ENCODE data around the gene C12orf43.
"Not testable (repeated sequence)": the region's sequence is repeated elsewhere in the genome, so short reads cannot be mapped to it uniquely, and the experiment has no call there.

Gene C12orf43, protein sequence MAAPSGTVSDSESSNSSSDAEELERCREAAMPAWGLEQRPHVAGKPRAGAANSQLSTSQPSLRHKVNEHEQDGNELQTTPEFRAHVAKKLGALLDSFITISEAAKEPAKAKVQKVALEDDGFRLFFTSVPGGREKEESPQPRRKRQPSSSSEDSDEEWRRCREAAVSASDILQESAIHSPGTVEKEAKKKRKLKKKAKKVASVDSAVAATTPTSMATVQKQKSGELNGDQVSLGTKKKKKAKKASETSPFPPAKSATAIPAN

DNA sequence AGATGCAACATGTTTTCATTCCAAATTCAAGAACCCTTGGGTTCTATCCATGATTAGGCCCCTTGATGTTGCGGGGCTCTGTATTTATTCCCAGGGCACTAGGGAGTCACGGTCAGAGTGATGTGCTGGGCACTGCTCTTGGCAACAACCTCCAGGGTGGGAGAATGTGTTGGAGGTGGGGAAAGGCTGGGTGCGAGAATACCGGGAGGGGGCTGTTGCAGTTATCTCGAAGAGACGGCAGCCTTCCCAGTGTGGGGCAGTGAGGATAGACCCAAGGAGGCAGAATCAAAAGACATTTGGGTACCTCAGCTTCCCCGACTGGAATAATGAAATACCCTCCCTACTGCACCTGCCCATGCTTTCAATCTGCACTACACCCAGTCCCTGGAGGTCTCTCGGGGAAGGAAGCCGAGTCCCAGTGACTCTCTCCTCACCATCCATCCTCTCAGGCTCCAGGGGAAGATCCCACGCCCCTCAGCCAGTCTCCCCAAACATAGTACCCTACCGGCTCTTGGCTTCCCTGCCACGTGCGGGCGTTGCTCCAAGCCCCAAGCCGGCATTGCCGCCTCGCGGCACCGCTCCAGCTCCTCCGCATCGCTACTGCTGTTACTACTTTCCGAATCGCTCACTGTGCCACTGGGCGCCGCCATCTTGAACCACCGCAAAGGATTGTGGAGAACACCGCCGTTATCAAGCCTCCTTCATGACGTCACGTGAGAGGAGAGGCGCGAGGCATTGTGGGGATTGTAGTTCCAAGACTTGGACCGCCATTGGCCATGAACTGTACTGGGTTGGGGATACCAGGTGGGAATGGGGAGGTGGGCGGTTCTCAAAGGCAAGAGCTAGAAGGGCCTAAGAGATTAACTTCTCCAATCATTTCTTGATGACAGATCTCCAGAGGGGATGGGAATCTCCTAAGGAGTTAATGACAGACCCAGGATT, at the start of gene C12orf43:
Gene C12orf43 (minus strand): TSS at position 663 of the 942 bp plus-strand sequence. CDS start 13 bp downstream, at position 650.
- Histone ChIP-seq H3K9ac (ENCODE audit: low read depth, low read length) (peak within 1 kb of the TSS; percentile 94), H3K9me3 (ENCODE audit: control insufficient read depth, insufficient read depth, low read length) (no peaks in the 10 kb centered on the region), H3K4me1 (ENCODE audit: insufficient read depth, low read length) (no peaks in the 10 kb centered on the region), H3K36me3 (ENCODE audit: insufficient read depth, low read length) (no peaks in the 10 kb centered on the region)

DNA sequence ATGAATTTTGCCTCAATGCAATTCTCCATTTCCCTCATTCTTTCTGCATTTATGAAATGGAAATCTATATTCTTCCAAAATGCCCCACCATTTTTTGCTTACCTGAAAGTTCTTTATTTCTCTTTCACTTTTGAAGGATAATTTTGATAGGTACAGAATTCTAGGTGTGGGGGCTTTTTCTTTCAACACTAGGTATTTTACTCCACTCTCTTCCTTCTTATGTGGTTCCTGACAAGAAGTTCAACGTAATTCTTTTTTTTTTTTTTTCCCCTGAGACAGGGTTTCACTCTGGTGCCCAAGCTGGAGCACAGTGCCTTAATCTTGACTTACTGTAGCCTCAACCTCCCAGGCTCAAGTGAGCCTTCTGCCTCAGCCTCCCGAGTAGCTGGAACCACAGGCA, 49.1 kb upstream of the C12orf43 start:
- Histone ChIP-seq H3K4me1 (ENCODE audit: insufficient read depth, low read length) (no peaks in the 10 kb centered on the region), H3K36me3 (ENCODE audit: insufficient read depth, low read length) (no peaks in the 10 kb centered on the region), H3K9ac (ENCODE audit: low read depth, low read length) (no peak overlapping the region), H3K9me3 (ENCODE audit: control insufficient read depth, insufficient read depth, low read length) (no peaks in the 10 kb centered on the region)

DNA sequence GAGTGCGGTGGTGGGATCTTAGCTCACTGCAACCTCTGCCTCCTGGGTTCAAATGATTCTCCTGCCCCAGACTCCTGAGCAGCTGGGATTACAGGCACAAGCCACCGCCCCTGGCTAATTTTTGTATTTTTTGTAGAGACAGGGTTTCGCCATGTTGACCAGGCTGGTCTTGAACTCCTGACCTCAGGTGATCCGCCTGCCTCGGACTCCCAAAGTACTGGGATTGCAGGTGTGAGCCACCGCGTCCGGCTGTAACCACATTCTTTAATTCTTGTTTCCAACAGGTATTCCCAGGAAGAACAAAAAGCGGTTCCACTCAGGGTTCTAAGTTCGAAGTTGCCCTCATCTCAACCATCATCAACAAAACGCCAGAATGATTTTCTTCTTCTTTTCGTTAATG, 48.3 kb upstream of the C12orf43 start:
- not testable (repeated sequence) for H3K4me1 ChIP-seq (ENCODE audit: insufficient read depth, low read length); H3K9ac ChIP-seq (ENCODE audit: low read depth, low read length); H3K9me3 ChIP-seq (ENCODE audit: control insufficient read depth, insufficient read depth, low read length); H3K36me3 ChIP-seq (ENCODE audit: insufficient read depth, low read length)

DNA sequence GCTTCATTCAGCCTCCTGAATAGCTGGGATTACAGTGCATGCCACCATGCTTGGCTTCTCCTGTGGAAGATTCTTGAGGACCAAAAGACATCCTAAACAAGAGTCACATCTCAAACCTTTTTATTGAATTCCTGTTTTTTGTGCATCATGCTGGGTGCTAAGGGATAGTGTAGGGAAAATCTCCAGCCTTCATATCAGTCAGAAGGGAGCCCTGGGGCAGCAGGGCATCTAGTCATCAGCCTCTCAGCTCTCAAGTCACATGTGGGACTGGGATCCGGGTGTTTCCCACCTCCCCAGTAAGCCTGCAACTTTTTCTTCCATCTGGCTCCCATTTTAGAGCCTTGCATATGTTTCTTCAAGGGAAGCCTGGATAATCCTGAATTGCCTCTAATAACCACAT, 47.8 kb upstream of the C12orf43 start:
- Histone ChIP-seq H3K4me1 (ENCODE audit: insufficient read depth, low read length) (no peaks in the 10 kb centered on the region), H3K9ac (ENCODE audit: low read depth, low read length) (no peak overlapping the region), H3K9me3 (ENCODE audit: control insufficient read depth, insufficient read depth, low read length) (no peaks in the 10 kb centered on the region), H3K36me3 (ENCODE audit: insufficient read depth, low read length) (no peaks in the 10 kb centered on the region)

DNA sequence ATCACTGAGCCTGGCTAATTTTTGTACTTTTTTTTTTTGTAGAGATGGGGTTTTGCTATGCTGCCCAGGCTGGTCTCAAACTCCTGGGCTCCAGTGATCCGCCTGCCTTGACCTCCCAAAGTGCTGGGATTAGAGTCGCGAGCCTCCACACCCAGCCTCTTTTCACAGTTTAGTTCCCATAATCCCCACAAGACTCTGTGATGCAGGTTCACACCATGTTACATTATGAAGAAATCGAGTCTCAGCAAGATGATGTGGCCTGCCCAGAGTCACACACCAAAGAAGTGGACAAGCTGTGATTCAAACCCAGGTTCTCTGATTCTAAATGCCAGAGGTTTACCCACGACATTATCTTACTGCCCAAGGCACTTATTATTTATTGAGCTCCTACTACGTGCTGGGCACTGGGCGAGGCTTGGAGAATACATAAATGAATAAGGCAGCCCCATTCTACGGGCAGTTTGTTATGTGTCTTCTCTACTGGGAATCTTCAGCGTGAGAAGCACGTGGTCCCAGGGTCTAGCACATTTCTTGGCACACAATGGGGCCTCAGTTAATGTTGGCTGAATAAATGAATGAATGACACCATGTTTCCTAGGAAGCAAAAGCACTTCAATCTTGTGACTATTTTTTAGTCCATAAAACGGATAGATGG, 46.2 kb upstream of the C12orf43 start:
- no peak overlapping the region for H3K9ac ChIP-seq (ENCODE audit: low read depth, low read length)
- no peaks in the 10 kb centered on the region for H3K36me3 ChIP-seq (ENCODE audit: insufficient read depth, low read length)
- no peaks in the 10 kb centered on the region for H3K4me1 ChIP-seq (ENCODE audit: insufficient read depth, low read length)
- H3K9me3 ChIP-seq (ENCODE audit: control insufficient read depth, insufficient read depth, low read length): no peaks in the 10 kb centered on the region

DNA sequence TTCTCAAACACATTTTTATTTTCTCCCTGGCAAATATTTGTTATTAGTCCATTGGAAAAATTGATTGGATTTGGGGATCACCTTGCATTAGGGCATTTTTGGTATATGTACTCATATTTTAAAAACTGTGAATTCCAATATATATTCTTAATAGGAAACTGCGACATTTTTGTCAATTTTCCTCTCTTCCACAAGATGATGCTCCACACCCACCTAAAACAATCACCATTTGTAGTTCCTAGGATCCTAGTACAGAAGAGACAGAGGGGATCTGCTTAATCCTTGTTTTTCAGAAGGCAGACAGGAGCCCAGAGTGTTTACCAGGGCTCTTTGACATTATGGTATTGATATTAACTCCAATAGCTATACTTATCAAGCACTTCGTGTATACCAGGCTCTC, 45.5 kb upstream of the C12orf43 start:
- no peak overlapping the region for H3K9ac ChIP-seq (ENCODE audit: low read depth, low read length)
- H3K9me3 ChIP-seq (ENCODE audit: control insufficient read depth, insufficient read depth, low read length): no peaks in the 10 kb centered on the region
- no peaks in the 10 kb centered on the region for H3K4me1 ChIP-seq (ENCODE audit: insufficient read depth, low read length)
- H3K36me3 ChIP-seq (ENCODE audit: insufficient read depth, low read length): no peaks in the 10 kb centered on the region

DNA sequence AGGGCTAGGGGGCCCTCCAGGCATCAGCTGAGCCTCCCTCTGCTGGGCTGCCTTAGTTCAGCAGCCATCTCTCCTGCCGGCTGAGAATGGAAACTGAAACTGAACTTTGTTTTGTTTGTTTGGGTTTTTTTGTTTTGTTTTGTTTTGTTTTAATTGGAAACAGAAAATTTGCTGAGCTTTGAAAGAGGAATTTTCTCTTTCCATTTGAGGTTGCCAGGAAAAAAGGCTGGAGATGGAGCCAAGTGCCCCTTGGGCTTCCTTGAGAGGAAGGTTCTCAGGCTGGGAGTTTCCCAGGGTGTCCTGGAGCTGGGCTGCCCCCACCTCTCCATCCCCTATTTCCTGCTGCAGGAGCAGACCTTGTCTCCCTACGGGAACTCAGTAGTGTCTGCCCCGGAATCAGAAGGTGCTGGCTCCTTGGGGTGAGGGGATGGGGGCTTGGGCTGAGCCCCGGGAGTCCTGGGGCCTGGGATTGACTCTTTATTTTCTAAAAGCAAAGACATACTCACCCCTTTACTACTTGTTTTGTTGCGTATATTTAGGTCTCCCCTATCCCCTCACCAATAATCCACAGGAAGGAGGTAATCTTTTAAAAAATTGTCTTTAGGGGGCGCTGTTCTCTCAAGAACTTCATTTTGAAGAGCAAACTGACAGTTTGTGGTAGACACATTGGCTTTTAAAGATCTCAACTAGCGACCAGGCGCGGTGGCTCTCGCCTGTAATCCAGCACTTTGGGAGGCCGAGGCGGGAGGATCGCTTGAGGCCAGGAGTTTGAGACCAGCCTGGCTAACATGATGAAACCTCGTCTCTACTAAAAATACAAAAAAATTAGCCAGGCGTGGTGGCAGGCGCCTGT, 44.1 kb upstream of the C12orf43 start:
- Histone ChIP-seq H3K9ac (ENCODE audit: low read depth, low read length) (peak overlapping the region; percentile 68), H3K9me3 (ENCODE audit: control insufficient read depth, insufficient read depth, low read length) (no peaks in the 10 kb centered on the region), H3K36me3 (ENCODE audit: insufficient read depth, low read length) (no peaks in the 10 kb centered on the region), H3K4me1 (ENCODE audit: insufficient read depth, low read length) (no peaks in the 10 kb centered on the region)

DNA sequence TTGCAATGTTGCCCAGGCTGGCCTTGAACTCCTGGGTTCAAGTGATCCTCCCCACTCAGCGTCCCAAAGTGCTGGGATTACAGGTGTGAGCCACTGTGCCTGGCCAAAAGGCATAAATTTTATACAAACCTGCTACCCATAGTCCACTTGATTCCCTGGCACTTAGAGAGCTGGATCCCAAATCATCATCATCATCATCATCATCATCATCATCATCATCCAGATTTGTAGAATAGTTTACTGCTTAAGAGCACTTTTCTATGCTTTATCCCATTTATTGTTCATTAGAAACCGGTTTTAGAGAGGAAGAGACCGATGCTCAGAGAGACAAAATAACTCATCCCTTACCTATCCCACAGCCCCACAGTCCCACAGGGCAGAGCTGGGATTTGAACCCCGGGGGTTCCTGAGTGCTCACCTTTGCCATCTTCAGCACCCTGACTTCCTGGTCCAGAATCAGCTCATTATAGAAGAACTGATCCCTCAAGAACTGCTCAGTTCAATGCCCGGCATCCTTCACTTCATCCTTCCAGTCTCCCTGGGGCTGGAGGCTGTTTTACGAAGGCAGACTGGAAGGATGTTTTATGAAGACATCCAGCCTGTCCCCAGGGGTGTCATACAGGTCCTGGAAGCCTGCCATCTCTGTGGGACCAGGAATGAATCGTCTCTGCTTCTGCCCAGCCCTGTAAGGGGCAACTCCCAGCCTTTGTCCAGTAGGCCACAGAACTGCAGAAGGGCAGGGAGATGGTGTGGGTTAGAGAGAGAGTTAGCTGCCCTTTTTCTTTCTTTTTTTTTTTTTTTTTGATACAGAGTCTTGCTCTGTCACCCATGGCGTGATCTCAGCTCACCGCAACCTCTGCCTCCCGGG, 43.0 kb upstream of the C12orf43 start:
- no peak overlapping the region for H3K9ac ChIP-seq (ENCODE audit: low read depth, low read length)
- H3K9me3 ChIP-seq (ENCODE audit: control insufficient read depth, insufficient read depth, low read length): no peaks in the 10 kb centered on the region
- no peaks in the 10 kb centered on the region for H3K4me1 ChIP-seq (ENCODE audit: insufficient read depth, low read length)
- H3K36me3 ChIP-seq (ENCODE audit: insufficient read depth, low read length): no peaks in the 10 kb centered on the region

DNA sequence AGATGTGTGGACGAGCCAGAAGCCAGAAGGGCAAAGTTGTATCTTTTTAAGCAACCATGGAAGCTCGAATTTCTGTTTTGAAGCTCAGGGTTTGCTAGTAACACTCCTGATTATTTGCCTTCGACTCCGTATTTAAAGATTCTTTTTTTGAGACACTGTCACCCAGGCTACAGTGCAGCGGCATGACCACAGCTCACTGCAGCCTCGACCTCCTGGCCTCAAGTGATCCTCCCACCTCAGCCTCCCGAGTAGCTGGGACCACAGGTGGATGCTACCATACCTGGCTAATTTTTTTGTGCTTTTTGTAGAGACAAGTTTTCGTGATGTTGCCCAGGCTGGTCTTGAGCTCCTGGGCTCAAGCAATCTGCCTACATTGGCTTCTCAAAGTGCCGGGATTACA, 41.5 kb upstream of the C12orf43 start:
- no peaks in the 10 kb centered on the region for H3K36me3 ChIP-seq (ENCODE audit: insufficient read depth, low read length)
- H3K9ac ChIP-seq (ENCODE audit: low read depth, low read length): no peak overlapping the region
- no peaks in the 10 kb centered on the region for H3K4me1 ChIP-seq (ENCODE audit: insufficient read depth, low read length)
- H3K9me3 ChIP-seq (ENCODE audit: control insufficient read depth, insufficient read depth, low read length): no peaks in the 10 kb centered on the region

DNA sequence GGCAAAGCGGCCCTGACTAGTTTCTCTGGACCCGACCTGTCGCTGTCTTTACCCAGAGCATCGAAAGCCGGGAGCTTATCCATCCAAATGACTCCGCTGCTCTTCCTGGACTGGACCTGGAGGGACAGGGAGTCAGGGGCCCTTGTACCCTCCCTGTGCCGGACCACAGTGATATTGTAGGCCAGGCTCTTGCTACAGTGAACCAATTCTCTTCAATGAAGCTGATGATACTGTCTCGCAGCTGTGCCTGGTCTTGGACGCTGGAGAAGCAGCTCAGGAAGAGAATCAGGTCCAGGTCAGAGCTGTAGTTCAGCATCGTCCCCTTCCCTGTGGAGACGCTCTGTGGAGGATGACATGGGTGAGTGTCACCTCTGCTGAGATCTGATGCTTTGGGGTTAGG, 37.4 kb upstream of the C12orf43 start:
- Histone ChIP-seq H3K4me1 (ENCODE audit: insufficient read depth, low read length) (no peaks in the 10 kb centered on the region), H3K9me3 (ENCODE audit: control insufficient read depth, insufficient read depth, low read length) (no peaks in the 10 kb centered on the region), H3K9ac (ENCODE audit: low read depth, low read length) (no peak overlapping the region), H3K36me3 (ENCODE audit: insufficient read depth, low read length) (no peaks in the 10 kb centered on the region)

DNA sequence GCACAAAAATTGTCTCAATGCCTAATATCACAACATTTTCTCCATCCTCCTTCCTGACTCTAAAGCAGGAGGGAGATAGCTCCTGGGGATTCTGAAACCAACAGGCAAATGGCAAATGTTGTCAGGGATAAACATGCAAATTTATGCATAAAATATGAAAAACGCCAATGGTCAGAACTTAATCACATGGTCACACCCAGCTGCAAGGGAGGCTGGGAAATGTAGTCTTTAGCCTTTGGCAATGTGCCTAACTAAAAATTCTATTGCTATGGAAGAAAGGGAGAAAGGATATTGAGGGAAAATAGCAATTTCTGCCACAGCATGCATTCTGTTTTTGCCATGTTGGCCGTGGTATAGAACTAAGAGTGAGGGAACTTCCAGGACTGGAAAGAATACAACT, 34.4 kb upstream of the C12orf43 start:
- H3K9ac ChIP-seq (ENCODE audit: low read depth, low read length): no peak overlapping the region
- no peaks in the 10 kb centered on the region for H3K9me3 ChIP-seq (ENCODE audit: control insufficient read depth, insufficient read depth, low read length)
- H3K36me3 ChIP-seq (ENCODE audit: insufficient read depth, low read length): no peaks in the 10 kb centered on the region
- H3K4me1 ChIP-seq (ENCODE audit: insufficient read depth, low read length): no peaks in the 10 kb centered on the region

DNA sequence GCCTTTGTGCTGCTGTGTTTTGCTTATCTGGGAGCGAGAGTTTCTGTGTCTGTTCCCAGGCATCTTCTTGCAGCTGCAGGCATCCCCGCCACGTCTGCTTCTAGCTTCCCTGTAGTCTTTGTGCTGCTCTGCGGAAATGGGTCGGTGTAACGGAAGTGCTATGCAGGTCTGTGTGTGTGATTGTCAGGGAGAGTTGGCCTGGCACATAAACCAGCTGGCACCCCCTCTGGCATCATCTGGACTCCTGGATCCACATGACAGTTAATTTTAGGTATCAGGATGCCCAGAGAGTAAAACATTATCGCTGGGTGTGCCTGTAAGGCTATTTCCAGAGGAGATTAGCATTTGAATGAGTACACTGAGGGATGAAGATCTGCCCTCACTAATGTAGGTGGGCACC, 32.2 kb upstream of the C12orf43 start:
- H3K4me1 ChIP-seq (ENCODE audit: insufficient read depth, low read length): no peaks in the 10 kb centered on the region
- no peaks in the 10 kb centered on the region for H3K36me3 ChIP-seq (ENCODE audit: insufficient read depth, low read length)
- no peak overlapping the region for H3K9ac ChIP-seq (ENCODE audit: low read depth, low read length)
- no peaks in the 10 kb centered on the region for H3K9me3 ChIP-seq (ENCODE audit: control insufficient read depth, insufficient read depth, low read length)

DNA sequence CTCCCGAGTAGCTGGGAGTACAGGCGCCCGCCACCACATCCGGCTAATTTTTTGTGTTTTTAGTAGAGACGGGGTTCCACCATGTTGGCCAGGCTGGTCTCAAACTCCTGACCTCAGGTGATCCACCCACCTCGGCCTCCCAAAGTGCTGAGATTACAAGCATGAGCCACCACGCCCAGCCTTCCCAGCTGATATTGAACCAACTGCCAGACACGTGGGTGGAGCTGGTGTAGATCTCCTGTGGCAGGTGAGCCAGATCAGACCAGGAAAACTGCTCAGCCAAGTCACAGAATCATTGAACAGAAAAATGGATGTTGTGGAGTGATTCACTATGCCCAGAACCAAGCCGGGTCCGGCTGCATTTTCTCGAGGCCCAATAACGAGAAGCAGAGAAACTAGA, 31.1 kb upstream of the C12orf43 start:
- not testable (repeated sequence) for H3K36me3 ChIP-seq (ENCODE audit: insufficient read depth, low read length); H3K9me3 ChIP-seq (ENCODE audit: control insufficient read depth, insufficient read depth, low read length); H3K9ac ChIP-seq (ENCODE audit: low read depth, low read length); H3K4me1 ChIP-seq (ENCODE audit: insufficient read depth, low read length)
